NCI-H128 (cell line): ENCODE results near the gene RBM47.

Experiments
- DNase-seq: peaks from one replicate; lab custom pipeline; 2025; ENCODE audit not compliant: unreplicated experiment; lab: John Stamatoyannopoulos, UW

RBM47 gene

GRCh38 chr4:40626183-40626990, 3.3 kb downstream of the RBM47 start:
- DNase-seq: no peak

- no peak for DNase-seq
Observed at GRCh38 chr4:40623707-40624106, 6.0 kb downstream of the RBM47 start.

- no peak for DNase-seq
Observed at GRCh38 chr4:40622913-40623312, 6.8 kb downstream of the RBM47 start.

- no peak for DNase-seq
Observed at GRCh38 chr4:40621592-40622512, 7.8 kb downstream of the RBM47 start.

- no peak for DNase-seq
Observed at GRCh38 chr4:40621229-40621591, 8.5 kb downstream of the RBM47 start.

GRCh38 chr4:40619600-40619999, 10.1 kb downstream of the RBM47 start:
- no peak for DNase-seq

GRCh38 chr4:40617872-40618271, 11.8 kb downstream of the RBM47 start:
- no peak for DNase-seq

GRCh38 chr4:40614031-40614430, 15.6 kb downstream of the RBM47 start:
- no peak for DNase-seq

- DNase-seq: no peak
Observed at GRCh38 chr4:40613456-40613855, 16.2 kb downstream of the RBM47 start.

GRCh38 chr4:40612831-40613230, 16.8 kb downstream of the RBM47 start:
- DNase-seq: no peak

- no peak for DNase-seq
Observed at GRCh38 chr4:40612283-40612682, 17.4 kb downstream of the RBM47 start.

- DNase-seq: no peak
Observed at GRCh38 chr4:40608628-40609027, 21.0 kb downstream of the RBM47 start.

GRCh38 chr4:40607221-40607620, 22.4 kb downstream of the RBM47 start:
- no peak for DNase-seq

- no peak for DNase-seq
Observed at GRCh38 chr4:40606239-40606767, 23.4 kb downstream of the RBM47 start.

GRCh38 chr4:40603281-40603680, 26.4 kb downstream of the RBM47 start:
- DNase-seq: no peak

GRCh38 chr4:40601641-40602040, 28.0 kb downstream of the RBM47 start:
- DNase-seq: no peak

GRCh38 chr4:40600850-40601249, 28.8 kb downstream of the RBM47 start:
- no peak for DNase-seq

GRCh38 chr4:40599431-40599830, 30.2 kb downstream of the RBM47 start:
- no peak for DNase-seq

- no peak for DNase-seq
Observed at GRCh38 chr4:40596522-40596921, 33.1 kb downstream of the RBM47 start.

- no peak for DNase-seq
Observed at GRCh38 chr4:40595981-40596380, 33.7 kb downstream of the RBM47 start.

- DNase-seq: no peak
Observed at GRCh38 chr4:40594261-40595178, 35.1 kb downstream of the RBM47 start.
